GM20000 (cell line): ENCODE measurements around the gene PML.

ENCODE experiments used
- DNase-seq: peaks from one replicate; pipeline ENCODE4 v3.0.0; 2012; ENCODE audit warnings: low spot score
- TF ChIP-seq, protein P1 (sequence below): IDR thresholded peaks from 2 replicates; pipeline ENCODE4 v1.5.1; 2012; ENCODE audit warnings: mild to moderate bottlenecking, control low read depth; ENCODE audit errors: extremely low read depth, missing control alignments

The PML gene

GRCh38 chr15:73994413-73994883 is at the start of gene PML:
PML (plus strand) TSS chr15:73994716; CDS start chr15:73994813, 97 bp downstream.
- TF ChIP-seq, protein P1, sequence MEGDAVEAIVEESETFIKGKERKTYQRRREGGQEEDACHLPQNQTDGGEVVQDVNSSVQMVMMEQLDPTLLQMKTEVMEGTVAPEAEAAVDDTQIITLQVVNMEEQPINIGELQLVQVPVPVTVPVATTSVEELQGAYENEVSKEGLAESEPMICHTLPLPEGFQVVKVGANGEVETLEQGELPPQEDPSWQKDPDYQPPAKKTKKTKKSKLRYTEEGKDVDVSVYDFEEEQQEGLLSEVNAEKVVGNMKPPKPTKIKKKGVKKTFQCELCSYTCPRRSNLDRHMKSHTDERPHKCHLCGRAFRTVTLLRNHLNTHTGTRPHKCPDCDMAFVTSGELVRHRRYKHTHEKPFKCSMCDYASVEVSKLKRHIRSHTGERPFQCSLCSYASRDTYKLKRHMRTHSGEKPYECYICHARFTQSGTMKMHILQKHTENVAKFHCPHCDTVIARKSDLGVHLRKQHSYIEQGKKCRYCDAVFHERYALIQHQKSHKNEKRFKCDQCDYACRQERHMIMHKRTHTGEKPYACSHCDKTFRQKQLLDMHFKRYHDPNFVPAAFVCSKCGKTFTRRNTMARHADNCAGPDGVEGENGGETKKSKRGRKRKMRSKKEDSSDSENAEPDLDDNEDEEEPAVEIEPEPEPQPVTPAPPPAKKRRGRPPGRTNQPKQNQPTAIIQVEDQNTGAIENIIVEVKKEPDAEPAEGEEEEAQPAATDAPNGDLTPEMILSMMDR = no peak
- peak; percentile 97 for DNase-seq

DNA sequence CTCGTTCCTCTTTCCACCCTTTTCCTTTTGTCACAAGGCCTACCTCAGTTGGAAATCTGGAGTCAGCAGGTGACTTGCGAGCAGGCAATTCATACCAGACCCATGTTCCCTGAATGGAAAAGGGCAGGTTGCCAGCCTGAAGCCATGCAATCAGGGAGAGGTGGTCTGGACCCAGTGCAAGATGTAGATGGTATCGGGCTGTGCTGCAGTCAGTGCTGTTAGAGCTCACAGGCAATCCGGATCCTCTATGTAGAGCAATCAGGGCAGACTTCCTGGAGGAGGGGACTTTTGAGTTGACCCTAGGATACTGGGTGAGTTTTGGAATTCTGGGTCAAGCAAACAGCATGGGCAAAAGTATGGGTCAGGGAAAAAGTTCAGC is 49.4 kb upstream of the PML start:
- DNase-seq = no peak
- TF ChIP-seq, protein P1 = no peak

GRCh38 chr15:73946046-73946721 is 48.3 kb upstream of the PML start:
- DNase-seq = no peak
- TF ChIP-seq, protein P1 = no peak

DNA sequence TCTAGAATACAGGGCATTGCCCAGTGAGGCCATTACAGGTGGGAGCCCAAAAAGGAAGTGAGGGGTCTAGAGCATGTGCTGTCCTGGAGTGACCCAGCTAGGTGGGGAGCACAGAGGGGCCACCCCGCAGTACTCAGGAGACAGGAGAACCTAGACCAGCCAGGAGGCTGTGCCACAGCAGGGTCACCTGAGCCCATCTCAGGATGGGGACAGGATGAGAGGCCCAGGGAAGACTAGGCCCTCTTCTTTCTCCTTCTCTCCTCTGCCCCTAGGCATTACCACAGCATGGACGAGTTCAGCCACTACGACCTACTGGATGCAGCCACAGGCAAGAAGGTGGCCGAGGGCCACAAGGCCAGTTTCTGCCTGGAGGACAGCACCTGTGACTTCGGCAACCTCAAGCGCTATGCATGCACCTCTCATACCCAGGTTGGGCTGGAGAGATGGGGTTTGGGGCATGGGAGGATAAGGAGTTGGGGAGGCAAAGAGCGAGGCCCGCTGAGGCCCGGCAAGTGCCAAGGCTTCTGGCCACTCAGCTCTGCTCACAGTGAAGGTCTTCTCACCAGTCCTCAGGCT is 47.6 kb upstream of the PML start:
- DNase-seq = no peak
- TF ChIP-seq, protein P1 = no peak

GRCh38 chr15:73947651-73948050 is 46.9 kb upstream of the PML start:
- DNase-seq = no peak
- TF ChIP-seq, protein P1 = no peak

DNA sequence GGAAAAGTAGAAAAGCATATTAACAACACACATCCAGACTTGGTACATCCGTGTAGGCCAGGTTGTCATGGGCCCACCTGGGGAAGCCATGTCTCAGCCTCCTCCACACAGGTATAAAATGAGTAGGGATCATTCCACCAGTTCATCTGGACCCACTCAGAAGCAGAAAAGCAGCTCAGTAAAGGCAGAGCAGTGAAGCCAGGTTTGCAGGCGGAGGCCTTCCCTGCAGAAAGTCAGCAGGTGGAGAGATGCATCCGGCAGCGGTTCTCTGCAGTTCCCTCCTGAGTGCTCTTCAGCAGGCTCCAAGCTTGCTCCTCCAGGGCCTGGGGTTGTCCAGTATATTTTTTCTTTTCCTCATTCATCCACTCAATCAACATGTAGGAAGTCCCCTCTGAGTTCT is 46.1 kb upstream of the PML start:
- TF ChIP-seq, protein P1 = no peak

DNA sequence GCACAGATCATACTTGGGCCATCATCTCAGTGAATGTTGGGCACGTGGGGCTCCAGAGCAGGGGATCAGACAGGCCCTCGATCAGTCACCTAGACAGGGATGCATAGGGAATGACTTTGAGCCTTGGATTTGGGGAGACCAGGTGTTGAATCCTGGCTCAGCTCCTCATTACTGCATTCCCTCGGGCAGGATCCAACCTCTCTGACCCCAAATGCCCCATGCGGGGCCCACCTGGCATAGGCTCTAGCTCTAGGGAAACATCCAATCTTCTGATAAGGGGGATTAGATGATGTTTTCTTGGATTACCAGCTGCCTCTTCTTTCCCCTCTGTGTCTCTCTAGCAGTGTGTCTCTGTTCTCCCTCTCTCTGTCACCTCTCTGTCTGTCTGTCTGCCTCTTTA is 45.5 kb upstream of the PML start:
- TF ChIP-seq, protein P1 = no peak
- no peak for DNase-seq

More for the DNA sequence above, 46.1 kb upstream of the PML start:
- no peak for DNase-seq
